ENCODE data around the gene ZP4.

DNA sequence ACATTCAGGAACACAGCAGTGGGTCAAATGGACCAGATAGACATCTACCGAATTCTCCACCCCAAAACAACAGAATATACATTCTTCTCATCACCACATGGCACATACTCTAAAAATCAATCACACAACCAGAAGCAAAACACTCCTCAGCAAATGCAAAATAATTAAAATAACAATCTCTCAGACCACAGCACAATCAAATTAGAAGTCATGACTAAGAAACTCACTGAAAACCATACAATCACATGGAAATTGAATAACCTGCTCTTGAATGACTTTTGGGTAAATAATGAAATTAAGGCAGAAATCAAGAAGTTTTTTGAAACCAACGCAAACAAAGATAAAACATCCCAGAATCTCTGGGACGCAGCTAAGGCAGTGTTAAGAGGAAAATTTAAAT is 49.2 kb downstream of the ZP4 start:
- TF ChIP-seq, protein P1, sequence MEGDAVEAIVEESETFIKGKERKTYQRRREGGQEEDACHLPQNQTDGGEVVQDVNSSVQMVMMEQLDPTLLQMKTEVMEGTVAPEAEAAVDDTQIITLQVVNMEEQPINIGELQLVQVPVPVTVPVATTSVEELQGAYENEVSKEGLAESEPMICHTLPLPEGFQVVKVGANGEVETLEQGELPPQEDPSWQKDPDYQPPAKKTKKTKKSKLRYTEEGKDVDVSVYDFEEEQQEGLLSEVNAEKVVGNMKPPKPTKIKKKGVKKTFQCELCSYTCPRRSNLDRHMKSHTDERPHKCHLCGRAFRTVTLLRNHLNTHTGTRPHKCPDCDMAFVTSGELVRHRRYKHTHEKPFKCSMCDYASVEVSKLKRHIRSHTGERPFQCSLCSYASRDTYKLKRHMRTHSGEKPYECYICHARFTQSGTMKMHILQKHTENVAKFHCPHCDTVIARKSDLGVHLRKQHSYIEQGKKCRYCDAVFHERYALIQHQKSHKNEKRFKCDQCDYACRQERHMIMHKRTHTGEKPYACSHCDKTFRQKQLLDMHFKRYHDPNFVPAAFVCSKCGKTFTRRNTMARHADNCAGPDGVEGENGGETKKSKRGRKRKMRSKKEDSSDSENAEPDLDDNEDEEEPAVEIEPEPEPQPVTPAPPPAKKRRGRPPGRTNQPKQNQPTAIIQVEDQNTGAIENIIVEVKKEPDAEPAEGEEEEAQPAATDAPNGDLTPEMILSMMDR (IDR thresholded peaks at IDR 0.05), result no peak
- no peak for TF ChIP-seq POLR2A (IDR thresholded peaks at IDR 0.05)
